ENCODE measurements around the gene MAU2. TPM values are rescaled to one million over a fixed set of nuclear protein-coding genes. Genes with fewer than 3 reads are reported as not detected.

The MAU2 gene
- total RNA-seq, 1 experiment from 2014 or later: 48.4 TPM

- no peak overlapping the region for H3K14ac ChIP-seq (ENCODE audit: insufficient read depth, low read length)
- no peak overlapping the region for H2BK15ac ChIP-seq (ENCODE audit: low read depth, low read length)
- H3K27ac ChIP-seq (ENCODE audit: insufficient read length, low read depth, low read length): no peak overlapping the region
- H4K8ac ChIP-seq (replicated peaks; ENCODE audit: insufficient read length, low read depth, low read length): no peak overlapping the region
- no peak overlapping the region for H4K5ac ChIP-seq (ENCODE audit: insufficient read length, low read depth, low read length)
- H3K9me3 ChIP-seq (ENCODE audit: control insufficient read depth, low read depth, low read length): no peaks in the 10 kb centered on the region
- no peaks in the 10 kb centered on the region for H3K23me2 ChIP-seq (ENCODE audit: insufficient read length, low read depth, low read length, poor library complexity, severe bottlenecking)
- no peak overlapping the region for H3K9ac ChIP-seq (ENCODE audit: extremely low read depth, insufficient read length, low read length)
- H2BK12ac ChIP-seq (ENCODE audit: insufficient read length, low read depth, low read length): no peak overlapping the region
- H3K36me3 Mint-ChIP-seq (ENCODE audit: insufficient read depth in 1 of 3, low read depth in 3 of 3): peaks cover 18 to 36% (median 34%) of the 10 kb centered on the region in 3 experiments
- no peak overlapping the region for H2BK120ac ChIP-seq (ENCODE audit: low read depth, low read length, poor library complexity, severe bottlenecking)
- TF ChIP-seq, protein P1, sequence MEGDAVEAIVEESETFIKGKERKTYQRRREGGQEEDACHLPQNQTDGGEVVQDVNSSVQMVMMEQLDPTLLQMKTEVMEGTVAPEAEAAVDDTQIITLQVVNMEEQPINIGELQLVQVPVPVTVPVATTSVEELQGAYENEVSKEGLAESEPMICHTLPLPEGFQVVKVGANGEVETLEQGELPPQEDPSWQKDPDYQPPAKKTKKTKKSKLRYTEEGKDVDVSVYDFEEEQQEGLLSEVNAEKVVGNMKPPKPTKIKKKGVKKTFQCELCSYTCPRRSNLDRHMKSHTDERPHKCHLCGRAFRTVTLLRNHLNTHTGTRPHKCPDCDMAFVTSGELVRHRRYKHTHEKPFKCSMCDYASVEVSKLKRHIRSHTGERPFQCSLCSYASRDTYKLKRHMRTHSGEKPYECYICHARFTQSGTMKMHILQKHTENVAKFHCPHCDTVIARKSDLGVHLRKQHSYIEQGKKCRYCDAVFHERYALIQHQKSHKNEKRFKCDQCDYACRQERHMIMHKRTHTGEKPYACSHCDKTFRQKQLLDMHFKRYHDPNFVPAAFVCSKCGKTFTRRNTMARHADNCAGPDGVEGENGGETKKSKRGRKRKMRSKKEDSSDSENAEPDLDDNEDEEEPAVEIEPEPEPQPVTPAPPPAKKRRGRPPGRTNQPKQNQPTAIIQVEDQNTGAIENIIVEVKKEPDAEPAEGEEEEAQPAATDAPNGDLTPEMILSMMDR (conservative IDR thresholded peaks at IDR 0.05): no peak
- no peak for DNase-seq
- no peaks in the 10 kb centered on the region for H3K27me3 ChIP-seq (ENCODE audit: insufficient read depth, low read length)
- no peak overlapping the region for H3K56ac ChIP-seq (ENCODE audit: insufficient read length, low read depth, low read length)
- H3K9me3 Mint-ChIP-seq: no peaks in the 10 kb centered on the region
- H3T11ph ChIP-seq (ENCODE audit: low read length): no peak overlapping the region
- H3K4me1 ChIP-seq (ENCODE audit: insufficient read depth, low read length): no peaks in the 10 kb centered on the region
- no peak overlapping the region for H2BK20ac ChIP-seq (ENCODE audit: low read depth, low read length, poor library complexity, severe bottlenecking)
- H3K27ac Mint-ChIP-seq: no peak overlapping the region
- no peak overlapping the region for H2AFZ ChIP-seq (ENCODE audit: low read length)
- no peaks in the 10 kb centered on the region for H3K4me1 Mint-ChIP-seq
- no peaks in the 10 kb centered on the region for H3K27me3 Mint-ChIP-seq (ENCODE audit: low read depth)
- no peaks in the 10 kb centered on the region for H3K79me2 ChIP-seq (ENCODE audit: insufficient read depth, low read length)
- WGBS (ENCODE audit: extremely low coverage, insufficient read length, low lambda C conversion rate): no CpG with 5 or more reads among the region's 11 CpGs
- no peak overlapping the region for H3K23ac ChIP-seq (ENCODE audit: insufficient read length, low read depth, low read length)
- H2BK5ac ChIP-seq (ENCODE audit: insufficient read length, low read length): no peak overlapping the region
- H2AK5ac ChIP-seq (ENCODE audit: insufficient read length, low read length): no peak overlapping the region
- no peak overlapping the region for H3K4me3 Mint-ChIP-seq
- H3K4ac ChIP-seq (ENCODE audit: low read depth, low read length): no peak overlapping the region
- no peak overlapping the region for H4K91ac ChIP-seq (ENCODE audit: insufficient read length, low read depth, low read length)
- no peak overlapping the region for H3K18ac ChIP-seq (ENCODE audit: insufficient read length, low read depth, low read length)
- no peaks in the 10 kb centered on the region for H3K79me1 ChIP-seq (ENCODE audit: insufficient read depth, low read depth, low read length, poor library complexity, severe bottlenecking)
- no peaks in the 10 kb centered on the region for H4K20me1 ChIP-seq (ENCODE audit: control insufficient read depth, insufficient read depth, insufficient read length)
- no peak overlapping the region for H3K4me2 ChIP-seq (ENCODE audit: insufficient read depth, insufficient read length, low read length)
These were observed 34.3 kb downstream of the MAU2 start for GRCh38 chr19:19354932-19355331.

Measured in H9 (cell line).